NB4 (cell line): ENCODE results near the gene MLLT3.

Experiments
- MAX ChIP-seq: IDR thresholded peaks from 2 replicates; pipeline ENCODE4 v1.6.1; 2011; ENCODE audit warnings: low read depth, low read length
- POLR2A ChIP-seq: IDR thresholded peaks from 2 replicates; pipeline ENCODE4 v1.6.1; 2011; ENCODE audit warnings: mild to moderate bottlenecking; ENCODE audit not compliant: insufficient read length; ENCODE audit errors: extremely low read depth
- TF ChIP-seq, protein P1 (sequence below): IDR thresholded peaks from one replicate; pipeline ENCODE4 v1.5.1; 2012; ENCODE audit warnings: low read depth, low read length

DNA sequence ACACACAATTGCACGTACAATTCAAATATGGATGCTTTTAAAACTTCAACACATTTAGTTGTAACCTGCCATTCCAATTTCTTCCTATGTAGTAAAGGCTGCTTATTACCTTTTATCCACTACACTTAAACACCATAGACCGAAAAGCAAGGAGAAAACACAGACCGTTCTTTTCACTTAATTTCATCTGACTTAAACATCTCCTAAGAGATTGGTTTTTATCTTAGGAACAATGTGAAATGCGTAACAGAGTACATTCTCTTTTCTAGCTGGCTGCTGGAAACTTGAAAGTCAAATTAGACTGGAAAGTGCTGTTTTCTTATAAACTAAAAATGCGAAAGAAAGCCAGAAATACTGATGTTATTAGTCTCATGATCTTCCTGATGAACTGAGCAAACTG, 241.8 kb downstream of the MLLT3 start:
- TF ChIP-seq, protein P1, sequence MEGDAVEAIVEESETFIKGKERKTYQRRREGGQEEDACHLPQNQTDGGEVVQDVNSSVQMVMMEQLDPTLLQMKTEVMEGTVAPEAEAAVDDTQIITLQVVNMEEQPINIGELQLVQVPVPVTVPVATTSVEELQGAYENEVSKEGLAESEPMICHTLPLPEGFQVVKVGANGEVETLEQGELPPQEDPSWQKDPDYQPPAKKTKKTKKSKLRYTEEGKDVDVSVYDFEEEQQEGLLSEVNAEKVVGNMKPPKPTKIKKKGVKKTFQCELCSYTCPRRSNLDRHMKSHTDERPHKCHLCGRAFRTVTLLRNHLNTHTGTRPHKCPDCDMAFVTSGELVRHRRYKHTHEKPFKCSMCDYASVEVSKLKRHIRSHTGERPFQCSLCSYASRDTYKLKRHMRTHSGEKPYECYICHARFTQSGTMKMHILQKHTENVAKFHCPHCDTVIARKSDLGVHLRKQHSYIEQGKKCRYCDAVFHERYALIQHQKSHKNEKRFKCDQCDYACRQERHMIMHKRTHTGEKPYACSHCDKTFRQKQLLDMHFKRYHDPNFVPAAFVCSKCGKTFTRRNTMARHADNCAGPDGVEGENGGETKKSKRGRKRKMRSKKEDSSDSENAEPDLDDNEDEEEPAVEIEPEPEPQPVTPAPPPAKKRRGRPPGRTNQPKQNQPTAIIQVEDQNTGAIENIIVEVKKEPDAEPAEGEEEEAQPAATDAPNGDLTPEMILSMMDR: no peak
- no peak for TF ChIP-seq POLR2A
- no peak for TF ChIP-seq MAX
